Stimulated activated naive CD8-positive, alpha-beta T cell treated with anti-CD3 and anti-CD28 coated beads, Interleukin-15, amount 100 ng/mL, for 72 hours (primary cell): ENCODE measurements around the gene SMARCA2.

ENCODE experiments used
- ATAC-seq: fragments of 150-1000 bp; cut with Tn5 transposase; 2 replicates; pipeline ENCODE4 v1.10.0; 2021; ENCODE audit warnings: mild to moderate bottlenecking, moderate library complexity
- DNase-seq, 2 donors: peaks; one replicate each; pipeline ENCODE4 v3.0.0; 2021 to 2022
- H3K27ac Mint-ChIP-seq, 2 donors: one replicate each; pipeline ENCODE4 v1.8.0; 2022; ENCODE audit warnings: mild to moderate bottlenecking in 2 of 2, mixed read lengths in 2 of 2, moderate library complexity in 2 of 2
- H3K27me3 Mint-ChIP-seq: one replicate; pipeline ENCODE4 v1.8.0; 2022; ENCODE audit warnings: mixed read lengths
- H3K4me1 Mint-ChIP-seq: one replicate; pipeline ENCODE4 v1.8.0; 2022; ENCODE audit warnings: mild to moderate bottlenecking, mixed read lengths
- H3K4me3 Mint-ChIP-seq, 2 donors: one replicate each; pipeline ENCODE4 v1.8.0; 2022; ENCODE audit warnings: mild to moderate bottlenecking in 2 of 2, mixed read lengths in 2 of 2, moderate library complexity in 1 of 2
- H3K9me3 Mint-ChIP-seq, 2 donors: one replicate each; pipeline ENCODE4 v1.8.0; 2022; ENCODE audit warnings: mixed read lengths in 2 of 2

The SMARCA2 gene

DNA sequence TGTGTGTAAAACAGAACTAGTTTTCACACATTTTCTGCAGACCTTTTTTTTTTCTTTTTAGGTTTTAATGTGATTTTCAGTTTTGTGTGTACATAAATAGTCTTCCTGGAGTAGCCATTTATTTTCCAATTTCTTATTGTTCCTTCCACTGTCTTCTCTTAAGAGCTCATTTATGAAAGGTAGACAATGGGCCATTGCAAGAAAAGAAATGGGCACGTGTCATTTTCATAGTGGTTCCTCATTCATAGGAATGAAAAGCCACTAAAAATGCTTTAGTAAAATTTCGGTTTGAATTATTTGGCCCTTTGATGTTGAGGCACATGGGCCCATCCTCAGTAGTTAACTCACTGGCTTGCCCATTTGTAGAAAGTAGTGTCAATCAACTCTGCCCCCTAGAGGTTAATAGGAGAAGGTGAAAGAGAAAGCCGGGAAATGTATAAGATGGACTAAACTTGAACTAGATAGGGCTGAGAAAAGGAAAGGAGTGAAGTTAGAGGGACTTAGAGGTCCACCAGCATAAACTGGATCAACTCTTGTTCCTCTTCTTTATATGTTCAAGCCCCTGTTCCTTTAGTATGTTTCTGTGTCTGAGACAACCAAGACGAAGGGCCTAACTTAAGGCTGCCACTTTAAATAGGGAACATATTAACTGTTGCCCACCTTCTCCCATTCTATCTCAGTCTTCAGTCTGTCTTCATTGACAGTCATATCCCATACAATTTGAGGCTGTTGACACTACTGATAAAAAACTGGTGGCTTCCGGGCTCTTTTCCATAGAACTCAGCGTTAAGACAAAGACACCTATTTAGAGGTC, 72.6 kb downstream of the SMARCA2 start:
- Mint-ChIP-seq H3K9me3 (no peaks in the 10 kb centered on the region), H3K27ac (peak overlapping the region in 1 of 2 donors; percentile 41), H3K27me3 (no peaks in the 10 kb centered on the region), H3K4me1 (peaks cover 22% of the 10 kb centered on the region), H3K4me3 (no peak overlapping the region)
- DNase-seq = peak; percentile 11 to 19
- ATAC-seq = peak; percentile 90

GRCh38 chr9:2093920-2094597, 78.9 kb downstream of the SMARCA2 start:
- no peak for DNase-seq

GRCh38 chr9:2096376-2096970, 81.3 kb downstream of the SMARCA2 start:
- Mint-ChIP-seq H3K27ac (peak overlapping the region in 1 of 2 donors; percentile 30), H3K9me3 (no peaks in the 10 kb centered on the region), H3K27me3 (no peaks in the 10 kb centered on the region), H3K4me3 (no peak overlapping the region), H3K4me1 (no peaks in the 10 kb centered on the region)
- ATAC-seq (no peak), DNase-seq (no peak)

More at GRCh38 chr9:2093920-2094597, 78.9 kb downstream of the SMARCA2 start:
- Mint-ChIP-seq H3K4me1 (peaks cover 5% of the 10 kb centered on the region), H3K9me3 (no peaks in the 10 kb centered on the region), H3K27ac (no peak overlapping the region), H3K27me3 (no peaks in the 10 kb centered on the region), H3K4me3 (no peak overlapping the region)
- no peak for ATAC-seq

GRCh38 chr9:2106666-2107065, 91.5 kb downstream of the SMARCA2 start:
- H3K9me3 Mint-ChIP-seq = no peaks in the 10 kb centered on the region
- H3K27ac Mint-ChIP-seq = no peak overlapping the region
- peak overlapping the region in 1 of 2 donors; percentile 32 for H3K4me3 Mint-ChIP-seq
- peaks cover 14% of the 10 kb centered on the region for H3K4me1 Mint-ChIP-seq
- DNase-seq (no peak), ATAC-seq (peak; percentile 56)
- H3K27me3 Mint-ChIP-seq = no peaks in the 10 kb centered on the region

- Mint-ChIP-seq H3K4me3 (no peak overlapping the region), H3K9me3 (no peaks in the 10 kb centered on the region)
Observed at GRCh38 chr9:2107906-2108451, 92.8 kb downstream of the SMARCA2 start.

DNA sequence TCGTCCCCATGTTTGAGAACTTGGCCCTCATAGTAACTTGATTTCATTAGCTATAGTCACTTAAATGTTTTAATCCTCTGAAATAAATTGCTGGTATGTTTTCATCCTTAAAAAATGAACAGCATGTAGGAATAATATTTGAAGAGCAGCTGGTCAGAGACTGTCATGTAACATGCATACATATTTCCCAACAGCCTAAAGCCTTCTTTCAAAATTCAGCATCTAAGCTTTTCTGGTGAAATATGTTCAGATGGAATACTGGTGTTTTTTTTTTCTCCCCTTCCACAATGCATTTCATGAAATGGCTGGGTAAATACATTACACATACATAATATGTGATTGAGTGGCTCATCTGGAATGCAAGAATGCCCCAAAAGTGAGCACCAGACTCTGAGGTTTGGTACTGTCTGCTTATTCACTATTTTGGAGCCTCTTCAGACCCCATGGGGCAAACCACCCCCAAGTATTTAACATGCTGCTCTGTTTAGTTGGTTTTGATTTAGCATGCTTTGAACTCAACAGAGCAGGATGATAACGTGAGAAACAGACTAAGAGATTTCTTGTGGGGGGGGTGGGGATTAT, 94.0 kb downstream of the SMARCA2 start:
- no peak for ATAC-seq
- H3K9me3 Mint-ChIP-seq = no peaks in the 10 kb centered on the region
- no peak overlapping the region for H3K27ac Mint-ChIP-seq
- H3K27me3 Mint-ChIP-seq = no peaks in the 10 kb centered on the region
- peaks cover 14% of the 10 kb centered on the region for H3K4me1 Mint-ChIP-seq
- no peak for DNase-seq
- H3K4me3 Mint-ChIP-seq = no peak overlapping the region

More at GRCh38 chr9:2107906-2108451, 92.8 kb downstream of the SMARCA2 start:
- ATAC-seq = no peak
- DNase-seq = no peak
- Mint-ChIP-seq H3K27me3 (no peaks in the 10 kb centered on the region), H3K4me1 (peaks cover 14% of the 10 kb centered on the region), H3K27ac (no peak overlapping the region)

DNA sequence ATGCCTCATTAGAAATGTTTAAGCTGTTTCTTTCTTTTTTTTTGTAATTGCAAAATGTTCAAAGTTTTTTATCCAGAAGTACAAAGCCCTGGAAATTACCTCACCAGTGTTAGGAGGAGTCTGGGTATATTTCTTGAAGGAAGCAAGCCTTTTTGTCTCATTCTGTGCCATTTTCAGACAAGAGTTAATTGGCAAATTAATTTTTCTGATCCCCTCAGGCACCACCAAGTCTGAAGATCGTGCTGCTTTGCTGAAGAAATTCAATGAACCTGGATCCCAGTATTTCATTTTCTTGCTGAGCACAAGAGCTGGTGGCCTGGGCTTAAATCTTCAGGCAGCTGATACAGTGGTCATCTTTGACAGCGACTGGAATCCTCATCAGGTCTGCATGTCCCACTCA, 94.9 kb downstream of the SMARCA2 start:
- no peaks in the 10 kb centered on the region for H3K9me3 Mint-ChIP-seq
- no peak overlapping the region for H3K27ac Mint-ChIP-seq
- ATAC-seq (no peak), DNase-seq (no peak)
- H3K27me3 Mint-ChIP-seq = no peaks in the 10 kb centered on the region
- H3K4me1 Mint-ChIP-seq = peaks cover 14% of the 10 kb centered on the region
- H3K4me3 Mint-ChIP-seq = no peak overlapping the region

DNA sequence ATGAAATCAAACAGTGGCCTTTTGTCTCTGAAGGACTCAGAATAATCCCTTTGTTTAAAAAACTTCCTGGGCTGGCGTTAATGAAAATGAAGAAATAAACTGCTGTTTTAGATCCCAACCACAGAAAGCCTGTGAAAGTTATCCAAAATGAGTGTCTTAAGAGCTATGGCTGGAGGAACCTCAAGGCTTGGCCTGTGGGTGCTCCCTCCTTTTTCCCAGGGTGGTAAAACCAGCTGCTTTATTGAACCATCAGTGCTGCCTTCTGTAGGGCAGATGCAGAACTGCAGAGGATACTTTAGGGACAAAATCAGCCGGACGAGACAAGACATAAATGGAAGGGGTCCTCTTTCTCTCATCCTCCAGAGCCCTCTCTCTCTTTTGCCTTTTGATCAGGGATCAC, 100.9 kb downstream of the SMARCA2 start:
- no peaks in the 10 kb centered on the region for H3K4me1 Mint-ChIP-seq
- H3K27ac Mint-ChIP-seq = no peak overlapping the region
- H3K4me3 Mint-ChIP-seq = no peak overlapping the region
- H3K27me3 Mint-ChIP-seq = no peaks in the 10 kb centered on the region
- no peaks in the 10 kb centered on the region for H3K9me3 Mint-ChIP-seq
- DNase-seq (no peak), ATAC-seq (no peak)

DNA sequence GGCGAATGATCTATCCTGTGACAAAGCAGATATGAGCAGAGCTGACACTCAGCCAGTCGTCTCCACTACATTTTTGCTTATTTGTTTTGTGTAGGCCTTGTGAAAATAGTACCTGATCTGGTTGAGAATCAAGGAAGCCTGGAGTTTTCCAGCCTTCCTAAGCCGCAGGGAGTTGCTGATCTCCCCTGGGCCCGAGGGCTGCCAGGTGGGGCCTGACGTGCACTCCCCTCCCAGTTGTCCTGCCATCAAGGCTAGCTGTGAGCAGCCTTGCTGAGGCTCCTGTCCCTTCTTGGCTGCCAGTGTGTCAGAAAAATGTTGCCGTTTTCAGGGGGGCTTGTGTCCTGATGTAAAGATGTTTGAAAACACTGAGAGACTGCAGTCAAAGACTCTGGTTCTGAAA, 102.4 kb downstream of the SMARCA2 start:
- H3K4me1 Mint-ChIP-seq = no peaks in the 10 kb centered on the region
- H3K27me3 Mint-ChIP-seq = no peaks in the 10 kb centered on the region
- no peak overlapping the region for H3K27ac Mint-ChIP-seq

DNA sequence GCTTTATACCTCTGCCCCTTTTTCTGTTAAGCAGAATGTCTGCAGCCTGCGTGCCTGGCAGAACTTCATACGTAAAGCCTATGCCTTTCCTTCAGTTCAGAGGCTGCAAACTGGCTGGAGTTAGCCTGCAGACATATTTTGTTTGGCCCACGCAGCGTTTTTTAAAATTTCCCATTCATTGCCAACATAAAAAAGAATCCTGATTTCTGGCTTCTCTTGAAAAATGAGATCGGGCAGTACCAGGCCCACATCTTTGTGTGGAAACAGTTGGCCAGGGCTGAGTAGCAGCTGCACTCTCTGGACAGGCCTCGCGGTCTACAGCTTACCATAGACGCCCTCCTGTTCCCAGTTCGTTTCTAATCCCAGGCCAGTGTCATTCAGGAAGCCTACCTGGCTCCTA, 104.4 kb downstream of the SMARCA2 start:
- H3K4me1 Mint-ChIP-seq = peaks cover 8% of the 10 kb centered on the region
- no peak overlapping the region for H3K27ac Mint-ChIP-seq
- DNase-seq (no peak), ATAC-seq (no peak)
- H3K4me3 Mint-ChIP-seq = no peak overlapping the region
- H3K27me3 Mint-ChIP-seq = no peaks in the 10 kb centered on the region
- H3K9me3 Mint-ChIP-seq = no peaks in the 10 kb centered on the region

More for the DNA sequence above, 102.4 kb downstream of the SMARCA2 start:
- Mint-ChIP-seq H3K4me3 (no peak overlapping the region), H3K9me3 (no peaks in the 10 kb centered on the region)
- no peak for DNase-seq
- no peak for ATAC-seq

- H3K27ac Mint-ChIP-seq = no peak overlapping the region
Observed at GRCh38 chr9:2120926-2121689, 106.0 kb downstream of the SMARCA2 start.

GRCh38 chr9:2122299-2122698, 107.2 kb downstream of the SMARCA2 start:
- Mint-ChIP-seq H3K27ac (no peak overlapping the region), H3K4me1 (peaks cover 36% of the 10 kb centered on the region), H3K27me3 (no peaks in the 10 kb centered on the region), H3K4me3 (no peak overlapping the region), H3K9me3 (no peaks in the 10 kb centered on the region)
- ATAC-seq = no peak
- DNase-seq = no peak

More at GRCh38 chr9:2120926-2121689, 106.0 kb downstream of the SMARCA2 start:
- Mint-ChIP-seq H3K4me3 (no peak overlapping the region), H3K4me1 (peaks cover 24% of the 10 kb centered on the region), H3K27me3 (no peaks in the 10 kb centered on the region), H3K9me3 (no peaks in the 10 kb centered on the region)
- no peak for ATAC-seq
- no peak for DNase-seq

GRCh38 chr9:2125906-2126305, 110.8 kb downstream of the SMARCA2 start:
- H3K27ac Mint-ChIP-seq = peak overlapping the region in 1 of 2 donors; percentile 52
- ATAC-seq (peak; percentile 96), DNase-seq (no peak)
- peaks cover 39% of the 10 kb centered on the region for H3K4me1 Mint-ChIP-seq
- H3K27me3 Mint-ChIP-seq = no peaks in the 10 kb centered on the region
- peak overlapping the region in 1 of 2 donors; percentile 50 for H3K4me3 Mint-ChIP-seq
- H3K9me3 Mint-ChIP-seq = no peaks in the 10 kb centered on the region

DNA sequence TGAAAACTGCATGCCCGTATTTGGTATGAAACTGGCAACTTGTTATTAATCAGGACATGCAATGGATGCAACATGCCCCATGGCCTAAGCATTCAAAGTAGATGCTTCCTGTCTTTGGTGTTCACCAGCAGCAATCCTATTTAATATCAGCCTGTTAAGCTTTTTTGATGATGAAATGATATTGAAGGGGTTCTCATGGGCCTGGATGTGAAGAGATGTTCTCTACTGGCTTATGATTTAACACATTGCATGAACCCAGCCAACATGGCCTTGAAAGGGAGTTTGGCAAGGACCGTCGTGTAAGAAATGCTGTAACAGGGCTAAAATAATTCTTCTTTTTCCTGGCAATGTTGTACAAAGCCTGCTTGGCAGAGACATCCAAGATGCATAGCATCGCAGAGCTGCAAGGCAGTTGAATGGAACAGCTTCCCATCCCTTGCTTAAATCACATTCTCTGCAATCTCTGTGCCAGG, 111.2 kb downstream of the SMARCA2 start:
- no peak overlapping the region for H3K27ac Mint-ChIP-seq
- DNase-seq = no peak
- H3K4me1 Mint-ChIP-seq = peaks cover 43% of the 10 kb centered on the region
- no peaks in the 10 kb centered on the region for H3K9me3 Mint-ChIP-seq
- H3K4me3 Mint-ChIP-seq = peak overlapping the region in 1 of 2 donors; percentile 22
- no peaks in the 10 kb centered on the region for H3K27me3 Mint-ChIP-seq
- no peak for ATAC-seq

DNA sequence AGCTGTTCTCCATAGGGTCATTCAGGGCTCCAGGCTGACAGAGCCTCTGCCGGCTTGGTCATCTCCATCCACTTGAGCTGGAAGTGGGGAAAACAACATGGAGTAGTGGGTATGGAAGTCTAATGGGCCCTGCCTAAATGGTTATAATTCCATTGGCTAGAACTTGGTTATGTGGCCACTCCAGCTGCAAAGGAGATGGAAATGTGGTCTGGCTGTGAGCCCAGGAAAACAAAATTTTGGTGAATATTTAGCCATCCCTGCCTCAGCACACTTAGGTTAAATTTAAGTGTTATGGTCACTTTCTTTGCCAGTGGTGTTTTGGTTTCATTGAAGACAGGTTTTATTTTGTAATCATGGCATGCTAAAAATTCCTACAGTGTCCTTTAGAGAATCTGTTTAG, 112.3 kb downstream of the SMARCA2 start:
- ATAC-seq (no peak), DNase-seq (no peak)
- Mint-ChIP-seq H3K4me3 (no peak overlapping the region), H3K9me3 (no peaks in the 10 kb centered on the region), H3K27me3 (no peaks in the 10 kb centered on the region), H3K4me1 (peaks cover 47% of the 10 kb centered on the region), H3K27ac (no peak overlapping the region)
